ENCODE data around the gene CNTROB.

Gene CNTROB, protein sequence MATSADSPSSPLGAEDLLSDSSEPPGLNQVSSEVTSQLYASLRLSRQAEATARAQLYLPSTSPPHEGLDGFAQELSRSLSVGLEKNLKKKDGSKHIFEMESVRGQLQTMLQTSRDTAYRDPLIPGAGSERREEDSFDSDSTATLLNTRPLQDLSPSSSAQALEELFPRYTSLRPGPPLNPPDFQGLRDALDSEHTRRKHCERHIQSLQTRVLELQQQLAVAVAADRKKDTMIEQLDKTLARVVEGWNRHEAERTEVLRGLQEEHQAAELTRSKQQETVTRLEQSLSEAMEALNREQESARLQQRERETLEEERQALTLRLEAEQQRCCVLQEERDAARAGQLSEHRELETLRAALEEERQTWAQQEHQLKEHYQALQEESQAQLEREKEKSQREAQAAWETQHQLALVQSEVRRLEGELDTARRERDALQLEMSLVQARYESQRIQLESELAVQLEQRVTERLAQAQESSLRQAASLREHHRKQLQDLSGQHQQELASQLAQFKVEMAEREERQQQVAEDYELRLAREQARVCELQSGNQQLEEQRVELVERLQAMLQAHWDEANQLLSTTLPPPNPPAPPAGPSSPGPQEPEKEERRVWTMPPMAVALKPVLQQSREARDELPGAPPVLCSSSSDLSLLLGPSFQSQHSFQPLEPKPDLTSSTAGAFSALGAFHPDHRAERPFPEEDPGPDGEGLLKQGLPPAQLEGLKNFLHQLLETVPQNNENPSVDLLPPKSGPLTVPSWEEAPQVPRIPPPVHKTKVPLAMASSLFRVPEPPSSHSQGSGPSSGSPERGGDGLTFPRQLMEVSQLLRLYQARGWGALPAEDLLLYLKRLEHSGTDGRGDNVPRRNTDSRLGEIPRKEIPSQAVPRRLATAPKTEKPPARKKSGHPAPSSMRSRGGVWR

DNA sequence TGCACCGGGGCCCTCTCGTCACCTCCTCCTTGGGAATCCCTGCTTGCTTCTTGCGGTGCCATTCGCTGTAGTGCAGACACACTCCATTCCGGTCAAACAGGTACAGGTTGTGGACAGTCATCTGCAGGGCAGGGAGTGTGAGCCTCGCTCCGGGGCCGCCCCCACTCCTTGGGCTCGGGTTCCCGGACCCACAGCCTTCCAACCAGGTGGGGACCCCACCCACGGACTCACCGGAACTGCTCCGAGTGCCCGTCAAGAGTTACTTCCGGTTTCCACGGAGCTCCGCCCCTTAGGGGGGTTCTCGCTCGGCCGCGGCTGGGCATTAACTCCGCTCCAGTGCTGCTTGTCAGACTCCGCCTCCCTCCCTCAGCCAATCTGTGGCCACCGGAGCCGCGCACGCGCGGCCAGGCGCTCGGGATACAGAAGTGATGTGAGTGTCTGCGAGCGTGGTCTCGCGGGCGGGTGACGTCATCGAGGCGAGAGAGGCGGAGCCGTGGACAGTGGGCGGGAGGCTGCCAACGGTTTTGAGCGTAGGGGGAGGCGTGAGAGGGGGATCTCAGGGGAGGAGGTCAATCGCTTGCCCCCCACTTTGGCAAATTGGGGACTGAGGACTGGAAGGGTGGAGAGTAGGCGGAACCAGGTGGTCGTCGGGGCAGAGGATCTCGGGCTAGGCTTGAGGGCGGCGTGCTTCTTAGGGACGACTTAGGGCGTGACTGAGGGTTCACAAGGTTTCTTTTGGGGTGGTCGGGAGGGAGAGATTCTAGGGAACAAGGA lies at the start of gene CNTROB, which contains the start of gene TRAPPC1:
Gene CNTROB, plus strand, starts transcription at position 498 of the 774 bp plus-strand sequence. CDS start 874 bp downstream, outside the sequence.
Gene TRAPPC1, minus strand, starts transcription at position 238 of the 774 bp plus-strand sequence. Its CDS starts 117 bp downstream, at position 121.
- Histone ChIP-seq H3K4me3 (peak within 1 kb of the TSS; percentile 56 to 90 (median 69)), H3K27ac (peak within 1 kb of the TSS; percentile 54 to 94 (median 87))

DNA sequence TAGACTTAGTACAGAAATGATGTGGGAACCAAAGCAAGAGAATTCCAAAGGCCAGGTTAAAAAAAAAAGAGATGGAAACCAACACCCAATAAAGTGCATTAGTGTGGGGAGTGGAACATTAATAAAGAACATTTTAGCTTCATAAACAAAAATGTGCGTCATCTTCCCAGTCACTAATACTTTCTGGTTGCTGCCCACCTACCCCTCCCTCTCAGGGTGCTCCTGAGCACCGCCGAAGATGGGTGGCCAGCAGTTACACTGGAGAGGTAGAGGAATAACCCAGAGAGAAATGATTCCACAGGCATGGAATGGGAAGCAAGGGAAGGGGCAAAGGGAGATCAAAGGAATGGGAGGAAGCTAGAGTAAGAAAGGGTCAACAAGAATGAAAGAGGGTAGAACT lies 49.4 kb upstream of the CNTROB start:
- no peak overlapping the region for H3K4me3 ChIP-seq

DNA sequence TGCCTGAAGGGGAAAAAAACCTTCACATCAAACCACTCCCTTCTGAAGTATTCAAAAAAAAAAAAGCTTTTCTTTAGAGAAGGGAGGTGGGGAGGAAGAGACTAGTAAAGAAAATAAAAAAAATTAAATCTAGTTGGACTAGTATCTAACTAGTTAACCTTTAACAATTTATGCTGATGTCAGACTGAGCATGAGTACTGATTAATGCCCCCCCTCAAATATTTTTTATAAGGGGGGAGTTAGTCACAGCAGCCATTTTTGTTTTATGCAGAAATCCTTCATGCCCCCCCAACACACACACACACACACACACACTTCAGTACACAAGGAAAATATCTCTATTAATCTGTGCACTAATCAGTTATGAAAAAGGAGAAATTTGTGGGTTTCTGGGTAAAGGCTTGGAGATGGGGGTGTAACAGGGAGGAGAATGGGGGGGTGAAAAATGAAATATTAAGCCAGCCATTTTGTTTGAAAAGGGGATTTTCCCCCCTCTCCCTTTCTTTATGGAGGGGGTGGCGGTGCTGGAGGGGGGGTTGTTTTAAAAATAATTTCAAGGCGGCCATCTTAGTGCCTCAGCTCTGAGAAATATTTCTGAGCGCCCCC lies 48.1 kb upstream of the CNTROB start:
- H3K4me3 ChIP-seq, result peak overlapping the region; percentile 32 to 88 (median 68)
- peak overlapping the region in 19 of 21 experiments; percentile 75 to 98 (median 92) for H3K27ac ChIP-seq

More for the DNA sequence above, 49.4 kb upstream of the CNTROB start:
- peak overlapping the region in 12 of 21 experiments; percentile 20 to 98 (median 88) for H3K27ac ChIP-seq

DNA sequence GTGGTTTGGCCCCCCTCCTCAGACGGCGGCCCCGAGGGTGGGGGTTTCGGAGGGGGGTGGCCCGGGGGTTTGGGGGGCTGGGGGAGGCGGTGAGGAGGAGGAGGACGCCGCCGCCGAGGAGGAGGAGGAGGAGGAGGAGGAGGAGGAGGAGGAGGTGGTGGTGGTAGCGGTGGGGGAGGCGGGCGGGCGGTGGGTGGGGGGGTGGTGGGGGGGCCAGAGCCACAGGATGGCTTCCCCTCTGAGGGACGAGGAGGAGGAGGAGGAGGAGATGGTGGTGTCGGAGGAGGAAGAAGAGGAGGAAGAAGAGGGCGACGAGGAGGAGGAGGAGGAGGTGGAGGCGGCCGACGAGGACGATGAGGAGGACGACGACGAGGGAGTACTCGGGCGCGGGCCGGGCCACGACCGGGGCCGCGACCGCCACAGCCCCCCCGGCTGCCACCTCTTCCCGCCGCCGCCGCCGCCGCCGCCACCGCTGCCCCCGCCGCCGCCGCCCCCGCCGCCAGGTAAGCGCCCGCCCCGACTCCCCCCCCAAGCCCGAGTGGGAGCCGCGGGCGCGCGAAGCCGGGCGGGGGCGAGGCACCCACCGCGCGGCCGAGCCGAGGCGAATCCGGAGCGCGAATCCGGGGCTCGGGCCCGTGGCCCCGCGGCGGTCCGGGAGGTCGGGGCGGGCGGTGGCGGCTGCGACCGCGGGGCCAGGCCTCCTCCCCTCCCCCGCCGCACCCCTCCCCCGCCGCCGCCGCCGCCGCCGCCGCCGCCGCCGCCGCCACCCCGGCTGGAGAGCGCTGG lies 47.2 kb upstream of the CNTROB start:
- Histone ChIP-seq H3K27ac (peak overlapping the region; percentile 23 to 98 (median 93)), H3K4me3 (peak overlapping the region; percentile 66 to 88 (median 81))

DNA sequence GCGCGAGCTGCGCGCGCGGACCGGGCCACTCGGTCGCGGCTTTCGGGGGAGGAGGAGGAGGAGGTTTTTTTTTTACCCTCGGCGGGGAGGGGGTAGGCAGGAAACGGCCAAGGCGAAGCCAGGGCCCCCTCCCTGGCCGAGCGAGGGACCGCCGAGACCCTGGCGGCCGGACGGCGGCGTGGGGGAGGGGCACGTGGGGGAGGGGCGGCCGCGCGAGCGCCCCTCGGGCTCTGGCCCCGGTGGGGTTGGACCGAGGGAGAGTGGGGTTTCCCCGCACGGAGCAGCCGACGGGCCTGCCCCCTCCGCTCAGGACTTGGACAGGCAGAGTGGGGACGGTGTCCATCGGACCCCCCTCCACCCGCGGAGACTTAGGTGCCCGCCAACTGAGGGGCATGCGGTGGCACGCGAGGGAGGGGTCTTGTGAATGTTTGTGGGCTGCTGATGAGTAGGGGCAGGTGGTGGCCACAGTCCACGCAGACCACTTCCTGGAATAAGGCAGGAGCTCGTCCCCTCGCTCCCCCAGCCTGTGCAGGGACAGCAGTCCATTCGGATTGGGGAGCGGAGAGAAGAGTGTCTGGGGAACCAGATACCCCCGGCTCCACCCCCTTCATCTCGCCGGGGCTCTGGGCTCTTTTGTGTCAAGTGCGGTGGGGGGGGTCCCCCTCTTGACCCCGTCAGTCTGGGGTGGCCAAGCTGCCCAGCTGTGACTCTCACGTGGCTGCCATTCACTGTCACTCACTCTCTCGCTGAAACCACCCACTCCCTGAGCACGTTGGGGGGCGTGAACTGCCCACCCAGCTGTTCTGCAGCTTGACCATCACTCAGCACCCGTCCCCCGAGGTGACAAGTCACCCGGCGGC lies 46.4 kb upstream of the CNTROB start:
- H3K4me3 ChIP-seq, result peak overlapping the region; percentile 66 to 88 (median 81)

DNA sequence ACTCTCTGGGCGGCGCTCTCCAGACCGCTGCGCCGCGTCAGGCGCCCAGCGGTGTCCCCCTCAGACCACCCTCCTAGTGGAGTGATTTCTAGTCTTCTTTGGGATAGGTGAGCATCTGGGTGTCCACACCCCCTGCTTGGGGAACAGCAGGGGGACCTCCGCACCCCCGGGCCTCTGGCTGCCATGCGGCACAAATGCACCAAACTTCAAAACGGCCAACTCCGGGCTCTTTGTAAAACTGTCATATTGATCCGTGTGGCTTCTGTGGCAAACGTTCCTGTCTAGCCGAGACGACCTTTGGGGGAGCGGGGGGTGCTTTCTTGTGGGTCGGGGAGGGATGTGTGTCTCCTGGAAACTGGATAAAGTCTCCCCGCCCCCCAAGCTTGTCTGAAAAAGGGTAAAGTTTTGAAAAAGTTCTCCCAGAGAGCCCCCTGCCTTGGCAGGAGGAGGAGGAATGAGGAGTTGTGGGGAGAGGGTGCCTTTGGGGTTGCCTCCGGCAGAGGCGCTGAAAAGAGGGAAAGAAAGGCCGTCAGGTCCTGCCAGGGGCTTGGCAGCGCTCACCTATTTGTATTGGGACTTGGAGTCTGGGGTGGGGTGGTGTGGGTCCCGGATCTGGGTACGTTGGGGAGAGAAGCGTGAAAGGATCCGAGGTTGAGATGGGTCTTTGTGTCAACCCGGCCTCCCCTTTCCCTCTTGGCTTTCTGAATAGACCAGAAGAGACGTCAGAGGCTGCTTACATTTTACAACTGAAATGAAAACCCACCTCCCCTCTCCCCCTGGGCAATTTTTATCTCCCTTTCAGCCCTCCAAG lies 45.6 kb upstream of the CNTROB start:
- peak overlapping the region; percentile 66 to 88 (median 81) for H3K4me3 ChIP-seq

More for the DNA sequence above, 46.4 kb upstream of the CNTROB start:
- H3K27ac ChIP-seq, result peak overlapping the region; percentile 23 to 98 (median 93)

DNA sequence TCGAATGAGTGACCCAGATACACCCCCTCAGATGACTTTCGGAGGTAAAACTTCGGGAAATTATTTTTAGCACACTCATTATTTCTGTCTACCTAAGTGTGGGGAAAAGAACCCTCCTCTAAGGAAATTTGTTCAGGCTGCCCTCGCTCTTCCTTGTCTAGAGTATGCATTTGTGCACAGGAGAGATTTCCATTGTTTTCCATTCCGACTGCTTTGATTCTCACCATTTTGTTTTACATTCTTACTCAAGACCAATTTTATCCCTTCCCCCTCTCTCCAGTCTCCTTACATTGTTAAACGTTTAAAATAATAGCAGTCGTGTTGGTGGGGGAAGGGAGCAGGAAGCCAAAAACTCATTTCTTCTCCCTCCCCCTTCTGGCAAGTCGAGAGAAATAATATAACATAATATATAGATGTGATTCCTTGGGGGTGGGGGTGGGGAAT lies 44.9 kb upstream of the CNTROB start:
- H3K4me3 ChIP-seq, result peak overlapping the region; percentile 66 to 88 (median 81)
- H3K27ac ChIP-seq, result peak overlapping the region; percentile 8 to 98 (median 93)

More for the DNA sequence above, 45.6 kb upstream of the CNTROB start:
- peak overlapping the region; percentile 8 to 98 (median 93) for H3K27ac ChIP-seq

DNA sequence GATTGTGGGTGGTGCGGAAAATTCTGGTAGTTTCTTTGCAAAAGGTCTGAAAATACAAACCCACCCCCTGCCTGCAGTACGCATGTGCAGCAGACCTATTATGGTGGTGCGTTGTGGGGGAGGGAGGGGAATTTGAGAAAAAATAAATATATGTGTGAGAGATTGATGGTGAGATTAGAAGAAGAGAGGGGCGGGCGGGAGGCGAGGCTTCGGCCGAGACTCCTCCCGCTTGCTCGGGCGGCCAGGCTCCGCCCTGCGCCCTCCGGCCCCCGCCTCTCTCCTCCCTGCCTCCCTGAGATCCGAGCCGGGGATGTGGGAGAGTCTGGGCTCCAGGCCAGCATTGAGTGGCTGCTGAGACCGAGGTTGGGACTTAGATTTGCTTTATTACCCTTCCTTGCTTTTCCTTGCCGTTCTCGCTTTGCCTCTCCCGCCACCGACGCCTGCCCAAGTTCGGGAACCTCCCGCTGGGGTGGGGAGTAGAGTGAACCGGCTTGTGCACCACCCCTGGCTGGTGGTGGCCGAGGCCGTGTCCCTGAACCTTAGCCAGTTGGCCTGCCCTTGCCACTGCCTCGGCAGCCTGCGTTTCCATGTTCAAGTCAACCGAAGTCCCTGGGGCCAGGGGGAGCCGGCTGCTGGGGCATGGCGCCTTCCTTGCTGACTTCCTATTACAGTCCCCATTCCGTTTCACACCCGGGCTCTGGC lies 44.4 kb upstream of the CNTROB start:
- H3K4me3 ChIP-seq, result peak overlapping the region; percentile 43 to 88 (median 73)

DNA sequence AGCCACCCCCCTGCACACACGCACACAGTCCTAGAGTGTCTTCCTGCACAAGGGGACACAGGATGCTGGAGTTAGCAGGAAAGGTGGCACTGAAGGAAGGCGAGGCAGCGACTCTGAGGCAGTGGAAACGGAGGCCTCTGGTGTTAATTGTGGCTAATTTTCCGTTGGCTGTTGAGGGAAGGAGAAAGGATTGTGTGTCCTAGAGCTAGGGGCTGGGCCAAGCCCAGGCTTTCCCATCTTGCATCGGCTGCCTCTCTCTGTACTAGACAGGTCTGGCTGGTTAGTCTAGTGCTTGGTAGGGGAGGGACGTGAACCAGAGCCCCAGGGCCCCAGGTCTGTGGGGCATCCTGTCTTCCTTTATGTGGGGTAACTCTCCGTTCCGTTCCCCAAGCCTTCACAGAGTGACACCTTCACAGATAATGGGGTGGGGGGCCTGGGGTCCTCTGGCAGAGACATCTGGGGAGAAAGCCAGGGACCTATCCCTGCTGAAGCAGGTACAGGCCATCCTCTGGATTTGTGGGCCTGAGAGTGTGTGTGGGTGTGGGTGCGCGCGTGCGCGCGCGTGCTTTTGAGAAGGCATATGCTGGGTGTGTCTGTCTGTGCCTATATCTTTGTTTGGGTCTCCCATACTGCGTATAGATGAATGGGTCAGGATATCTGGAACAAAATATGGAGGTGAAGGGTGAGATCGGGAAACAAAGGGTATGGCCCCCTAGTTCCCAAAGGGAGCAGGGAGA lies 43.7 kb upstream of the CNTROB start, which contains the start of gene CHD3:
Gene CHD3, plus strand, starts transcription at position 606 of the 737 bp plus-strand sequence. CDS start 212 bp downstream, outside the sequence.
- Histone ChIP-seq H3K4me3 (peak within 1 kb of the TSS; percentile 43 to 88 (median 73)), H3K27ac (peak within 1 kb of the TSS in 20 of 21 experiments; percentile 73 to 98 (median 92))

More for the DNA sequence above, 44.4 kb upstream of the CNTROB start:
- H3K27ac ChIP-seq, result peak overlapping the region in 20 of 21 experiments; percentile 73 to 98 (median 93)

DNA sequence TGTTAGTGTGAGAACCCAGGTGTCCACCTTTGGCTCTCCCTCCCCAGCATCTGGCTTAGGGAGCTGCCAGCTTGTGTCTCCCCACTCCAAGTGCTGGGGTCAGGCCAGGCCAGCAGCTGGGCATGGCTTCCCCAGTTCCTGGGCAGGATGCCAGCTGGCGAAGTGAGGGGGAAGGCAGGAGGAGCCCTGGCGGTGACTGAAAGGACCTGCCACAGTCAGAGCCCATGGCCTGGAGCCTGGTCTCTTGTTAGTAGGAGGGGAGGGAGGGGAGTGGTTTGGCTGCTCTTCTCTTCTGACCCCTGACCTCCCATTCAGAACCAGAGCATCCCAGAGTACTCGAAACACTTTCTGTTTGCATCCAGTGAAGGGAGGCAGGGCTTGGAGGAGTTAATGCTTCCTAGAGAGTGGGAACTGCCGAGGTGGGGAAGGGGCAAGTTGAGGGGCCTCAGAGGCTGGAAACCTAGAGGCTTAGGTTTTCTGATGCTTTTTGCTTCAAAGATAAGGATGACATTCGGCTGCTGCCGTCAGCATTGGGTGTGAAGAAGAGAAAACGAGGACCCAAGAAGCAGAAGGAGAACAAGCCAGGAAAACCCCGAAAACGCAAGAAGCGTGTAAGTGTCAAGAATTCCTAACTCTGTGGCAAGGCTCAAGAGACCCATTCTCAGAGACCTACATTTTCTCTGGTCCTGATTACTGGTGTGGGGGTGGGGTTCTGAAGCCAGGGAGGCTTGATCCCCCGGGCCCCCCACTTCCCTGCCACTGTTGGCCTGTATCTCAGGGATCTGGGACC lies 42.6 kb upstream of the CNTROB start:
- peak overlapping the region in 2 of 7 experiments; percentile 66 to 88 for H3K4me3 ChIP-seq
- H3K27ac ChIP-seq, result peak overlapping the region in 20 of 21 experiments; percentile 73 to 98 (median 92)

DNA sequence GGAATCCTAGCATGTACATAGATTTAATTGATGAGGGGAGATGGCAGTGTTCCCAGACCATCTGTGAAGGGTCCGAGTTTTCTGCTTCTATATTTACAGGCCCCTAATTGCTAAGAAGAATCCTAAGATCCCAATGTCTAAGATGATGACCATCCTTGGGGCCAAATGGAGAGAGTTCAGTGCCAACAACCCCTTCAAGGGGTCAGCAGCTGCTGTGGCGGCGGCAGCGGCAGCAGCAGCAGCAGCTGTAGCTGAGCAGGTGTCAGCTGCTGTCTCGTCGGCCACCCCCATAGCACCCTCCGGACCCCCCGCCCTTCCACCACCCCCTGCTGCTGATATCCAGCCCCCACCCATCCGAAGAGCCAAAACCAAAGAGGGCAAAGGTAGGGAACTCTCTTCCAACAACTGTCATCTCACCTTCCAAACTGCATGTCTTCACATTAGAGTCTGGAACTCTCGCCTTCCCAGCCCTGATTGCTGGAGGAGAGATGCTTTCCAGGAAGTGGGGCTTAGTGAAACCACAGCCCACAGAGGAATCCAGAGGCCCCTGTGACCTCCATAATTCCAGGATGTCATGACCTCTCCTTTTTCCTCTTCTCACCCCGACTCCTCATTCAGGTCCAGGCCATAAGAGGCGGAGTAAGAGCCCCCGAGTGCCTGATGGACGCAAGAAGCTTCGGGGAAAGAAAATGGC lies 38.7 kb upstream of the CNTROB start:
- H3K4me3 ChIP-seq, result no peak overlapping the region
- peak overlapping the region in 1 of 21 experiments; percentile 14 for H3K27ac ChIP-seq

DNA sequence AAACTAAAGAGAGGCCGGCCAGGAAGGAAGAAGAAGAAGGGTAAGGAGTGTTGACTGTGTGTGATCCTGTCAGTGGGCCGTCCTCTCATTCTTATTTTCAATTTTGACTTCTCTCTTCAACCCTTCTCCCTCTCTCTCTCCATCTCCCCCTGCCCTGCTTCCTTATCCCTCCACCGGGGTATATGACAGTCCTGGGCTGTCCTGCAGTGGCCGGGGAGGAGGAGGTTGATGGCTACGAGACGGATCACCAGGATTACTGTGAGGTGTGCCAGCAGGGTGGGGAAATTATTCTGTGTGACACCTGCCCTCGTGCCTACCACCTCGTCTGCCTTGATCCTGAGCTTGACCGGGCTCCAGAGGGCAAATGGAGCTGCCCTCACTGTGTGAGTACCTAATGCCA lies 37.8 kb upstream of the CNTROB start:
- Histone ChIP-seq H3K27ac (no peak overlapping the region), H3K4me3 (no peak overlapping the region)

DNA sequence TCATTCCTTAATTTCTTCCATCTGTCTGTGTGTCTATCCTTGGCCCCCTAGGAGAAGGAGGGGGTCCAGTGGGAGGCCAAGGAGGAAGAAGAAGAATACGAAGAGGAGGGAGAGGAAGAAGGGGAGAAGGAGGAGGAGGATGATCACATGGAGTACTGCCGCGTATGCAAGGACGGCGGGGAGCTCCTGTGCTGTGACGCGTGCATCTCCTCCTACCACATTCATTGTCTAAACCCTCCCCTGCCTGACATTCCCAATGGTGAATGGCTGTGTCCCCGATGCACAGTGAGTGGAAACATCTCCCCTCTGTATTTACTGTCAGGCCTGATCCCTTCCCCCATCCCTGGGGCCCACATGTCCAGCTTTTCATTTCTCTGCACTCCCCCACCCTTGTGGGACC lies 37.1 kb upstream of the CNTROB start:
- Histone ChIP-seq H3K4me3 (no peak overlapping the region), H3K27ac (no peak overlapping the region)
